ENCODE data around the gene CAP2. TPM values are rescaled to one million over a fixed set of nuclear protein-coding genes. Genes with fewer than 3 reads are reported as not detected.

Gene CAP2
- total RNA-seq, 1 experiment from 2014 or later: 11.5 TPM

- Histone ChIP-seq H3K18ac (ENCODE audit: insufficient read length, low read depth, low read length) (no peak overlapping the region), H3K14ac (ENCODE audit: insufficient read depth, low read length) (no peak overlapping the region), H3K79me2 (ENCODE audit: insufficient read depth, low read length) (no peaks in the 10 kb centered on the region), H2BK5ac (ENCODE audit: insufficient read length, low read length) (no peak overlapping the region), H3K27me3 (ENCODE audit: insufficient read depth, low read length) (no peaks in the 10 kb centered on the region), H2AK5ac (ENCODE audit: insufficient read length, low read length) (no peak overlapping the region), H4K91ac (ENCODE audit: insufficient read length, low read depth, low read length) (no peak overlapping the region), H3K9me3 (ENCODE audit: control insufficient read depth, low read depth, low read length) (no peaks in the 10 kb centered on the region), H2BK15ac (ENCODE audit: low read depth, low read length) (no peak overlapping the region), H2BK12ac (ENCODE audit: insufficient read length, low read depth, low read length) (no peak overlapping the region), H3K4ac (ENCODE audit: low read depth, low read length) (no peak overlapping the region), H2BK20ac (ENCODE audit: low read depth, low read length, poor library complexity, severe bottlenecking) (no peak overlapping the region), H3K27ac (ENCODE audit: insufficient read length, low read depth, low read length) (no peak overlapping the region), H3K79me1 (ENCODE audit: insufficient read depth, low read depth, low read length, poor library complexity, severe bottlenecking) (no peaks in the 10 kb centered on the region), H3K9ac (ENCODE audit: extremely low read depth, insufficient read length, low read length) (no peak overlapping the region), H4K20me1 (ENCODE audit: control insufficient read depth, insufficient read depth, insufficient read length) (no peaks in the 10 kb centered on the region), H3K23ac (ENCODE audit: insufficient read length, low read depth, low read length) (no peak overlapping the region), H2AFZ (ENCODE audit: low read length) (no peak overlapping the region), H3T11ph (ENCODE audit: low read length) (no peak overlapping the region), H3K4me2 (ENCODE audit: insufficient read depth, insufficient read length, low read length) (no peak overlapping the region), H4K8ac (replicated peaks; ENCODE audit: insufficient read length, low read depth, low read length) (no peak overlapping the region), H3K4me1 (ENCODE audit: insufficient read depth, low read length) (peaks cover 4% of the 10 kb centered on the region; the same call in 1 of the 2 replicates), H3K23me2 (ENCODE audit: insufficient read length, low read depth, low read length, poor library complexity, severe bottlenecking) (no peaks in the 10 kb centered on the region), H3K56ac (ENCODE audit: insufficient read length, low read depth, low read length) (no peak overlapping the region), H2BK120ac (ENCODE audit: low read depth, low read length, poor library complexity, severe bottlenecking) (no peak overlapping the region), H4K5ac (ENCODE audit: insufficient read length, low read depth, low read length) (no peak overlapping the region)
- DNase-seq: no peak
- Mint-ChIP-seq H3K27me3 (ENCODE audit: low read depth) (no peaks in the 10 kb centered on the region), H3K4me1 (peaks cover 21 to 24% of the 10 kb centered on the region in 2 experiments), H3K36me3 (ENCODE audit: insufficient read depth in 1 of 3, low read depth in 3 of 3) (peaks cover 0 to 4% (median 2%) of the 10 kb centered on the region in 3 experiments; a peak in 2 of 7 replicates), H3K27ac (peak overlapping the region in 1 of 3 experiments; percentile 65; a peak in 1 of 7 replicates), H3K9me3 (no peaks in the 10 kb centered on the region), H3K4me3 (no peak overlapping the region)
- no peak for TF ChIP-seq CTCF (conservative IDR thresholded peaks at IDR 0.05)
- WGBS (ENCODE audit: extremely low coverage, insufficient read length, low lambda C conversion rate): no CpG with 5 or more reads among the region's 4 CpGs
Observed at GRCh38 chr6:17494177-17494576, 100.8 kb downstream of the CAP2 start.
